Measurements from ENCODE around the gene NYAP2. TPM values are rescaled to one million over a fixed set of nuclear protein-coding genes. Genes with fewer than 3 reads are reported as not detected.

NYAP2 gene
- total RNA-seq, 4 donors from 2014 or later, result 0.09 to 0.61 (median 0.18) TPM; not detected in 1

DNA sequence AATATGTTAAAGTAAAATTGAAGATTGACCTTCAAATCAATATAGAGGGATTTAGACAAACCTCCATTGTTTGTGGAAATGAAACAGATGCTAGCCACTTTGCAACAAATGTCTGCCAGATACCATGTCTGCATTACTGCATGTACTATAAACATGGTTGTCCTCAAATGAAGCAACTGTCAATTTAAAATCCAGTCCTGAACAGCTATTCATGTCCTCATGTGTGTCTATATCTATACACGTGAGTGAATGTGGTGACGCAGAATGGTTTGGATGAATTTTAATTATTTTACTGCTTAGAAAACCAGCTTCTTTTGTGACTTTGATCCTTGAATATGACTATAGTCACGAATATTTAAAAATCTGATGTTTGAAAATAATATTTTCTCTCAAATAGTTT lies 71.5 kb downstream of the NYAP2 start:
- Histone ChIP-seq H3K9me3 (no peaks in the 10 kb centered on the region), H3K27me3 (no peaks in the 10 kb centered on the region), H3K36me3 (no peaks in the 10 kb centered on the region), H3K4me1 (peaks cover 0 to 10% (median 0%) of the 10 kb centered on the region in 3 donors), H3K4me3 (no peak overlapping the region), H3K27ac (no peak overlapping the region)
- intact Hi-C loops (cut with DNase I), result no loop called here
- TF ChIP-seq, protein P1, sequence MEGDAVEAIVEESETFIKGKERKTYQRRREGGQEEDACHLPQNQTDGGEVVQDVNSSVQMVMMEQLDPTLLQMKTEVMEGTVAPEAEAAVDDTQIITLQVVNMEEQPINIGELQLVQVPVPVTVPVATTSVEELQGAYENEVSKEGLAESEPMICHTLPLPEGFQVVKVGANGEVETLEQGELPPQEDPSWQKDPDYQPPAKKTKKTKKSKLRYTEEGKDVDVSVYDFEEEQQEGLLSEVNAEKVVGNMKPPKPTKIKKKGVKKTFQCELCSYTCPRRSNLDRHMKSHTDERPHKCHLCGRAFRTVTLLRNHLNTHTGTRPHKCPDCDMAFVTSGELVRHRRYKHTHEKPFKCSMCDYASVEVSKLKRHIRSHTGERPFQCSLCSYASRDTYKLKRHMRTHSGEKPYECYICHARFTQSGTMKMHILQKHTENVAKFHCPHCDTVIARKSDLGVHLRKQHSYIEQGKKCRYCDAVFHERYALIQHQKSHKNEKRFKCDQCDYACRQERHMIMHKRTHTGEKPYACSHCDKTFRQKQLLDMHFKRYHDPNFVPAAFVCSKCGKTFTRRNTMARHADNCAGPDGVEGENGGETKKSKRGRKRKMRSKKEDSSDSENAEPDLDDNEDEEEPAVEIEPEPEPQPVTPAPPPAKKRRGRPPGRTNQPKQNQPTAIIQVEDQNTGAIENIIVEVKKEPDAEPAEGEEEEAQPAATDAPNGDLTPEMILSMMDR (IDR thresholded peaks at IDR 0.05), result no peak
- no peak for TF ChIP-seq POLR2A (IDR thresholded peaks at IDR 0.05)
- 56 to 68% methylated on average over 3 of the region's 3 CpGs for WGBS, 2 donors
- no peak for DNase-seq

DNA sequence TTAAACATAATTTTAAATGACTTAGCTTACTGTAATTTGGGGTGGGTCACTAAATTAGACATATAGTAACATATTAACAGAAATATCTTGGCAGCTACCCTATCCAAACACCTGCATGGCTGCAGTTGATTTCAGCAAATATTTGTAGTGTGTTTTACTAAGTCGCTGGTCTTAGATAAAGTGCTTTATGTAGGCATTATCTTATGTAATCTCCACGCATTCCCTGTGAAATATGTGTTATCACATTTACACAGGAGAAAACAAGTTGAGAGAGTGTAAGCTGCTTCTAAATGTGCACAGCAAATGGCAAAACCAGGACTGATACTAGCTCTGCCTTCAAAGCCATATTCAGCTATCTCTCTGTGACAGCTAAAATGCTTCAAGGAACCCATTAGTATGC lies 72.0 kb downstream of the NYAP2 start:
- Histone ChIP-seq H3K27me3 (no peaks in the 10 kb centered on the region), H3K4me3 (no peak overlapping the region), H3K4me1 (peaks cover 0 to 10% (median 0%) of the 10 kb centered on the region in 3 donors), H3K36me3 (no peaks in the 10 kb centered on the region), H3K9me3 (no peaks in the 10 kb centered on the region), H3K27ac (no peak overlapping the region)
- DNase-seq, result no peak
- intact Hi-C loops (cut with DNase I), result no loop called here
- 39 to 60% methylated on average over 2 of the region's 2 CpGs for WGBS, 2 donors
- TF ChIP-seq, protein P1 (IDR thresholded peaks at IDR 0.05), result no peak
- no peak for TF ChIP-seq POLR2A (IDR thresholded peaks at IDR 0.05)

DNA sequence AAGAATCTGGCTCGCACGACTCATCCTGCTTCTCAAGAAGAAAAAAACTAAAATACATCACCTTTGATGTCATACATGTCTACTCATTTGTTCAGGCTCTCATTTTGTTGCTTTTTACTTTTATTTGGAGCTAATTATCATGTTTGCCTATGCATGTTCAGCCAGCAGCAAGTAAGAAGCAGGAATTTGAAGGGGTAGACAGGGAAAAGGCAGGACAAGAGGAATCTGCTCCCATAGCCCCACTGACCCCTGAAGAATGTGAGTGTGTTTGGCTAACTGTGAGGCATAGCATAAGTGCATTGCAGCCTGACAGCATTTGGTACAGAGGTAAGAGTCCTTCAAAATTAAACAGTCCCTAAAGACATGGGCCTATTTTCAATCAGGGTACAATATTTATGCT lies 72.7 kb downstream of the NYAP2 start:
- no peak for TF ChIP-seq POLR2A (IDR thresholded peaks at IDR 0.05)
- TF ChIP-seq, protein P1 (IDR thresholded peaks at IDR 0.05), result no peak
- WGBS, 2 donors, result 43 to 56% methylated on average over 2 of the region's 2 CpGs
- no peak overlapping the region for H3K27ac ChIP-seq
- peaks cover 0 to 4% (median 0%) of the 10 kb centered on the region in 3 donors for H3K4me1 ChIP-seq
- H3K27me3 ChIP-seq, result no peaks in the 10 kb centered on the region
- no peak for DNase-seq
- H3K9me3 ChIP-seq, result no peaks in the 10 kb centered on the region
- intact Hi-C loops (cut with DNase I), result no loop called here
- H3K4me3 ChIP-seq, result no peak overlapping the region
- no peaks in the 10 kb centered on the region for H3K36me3 ChIP-seq

DNA sequence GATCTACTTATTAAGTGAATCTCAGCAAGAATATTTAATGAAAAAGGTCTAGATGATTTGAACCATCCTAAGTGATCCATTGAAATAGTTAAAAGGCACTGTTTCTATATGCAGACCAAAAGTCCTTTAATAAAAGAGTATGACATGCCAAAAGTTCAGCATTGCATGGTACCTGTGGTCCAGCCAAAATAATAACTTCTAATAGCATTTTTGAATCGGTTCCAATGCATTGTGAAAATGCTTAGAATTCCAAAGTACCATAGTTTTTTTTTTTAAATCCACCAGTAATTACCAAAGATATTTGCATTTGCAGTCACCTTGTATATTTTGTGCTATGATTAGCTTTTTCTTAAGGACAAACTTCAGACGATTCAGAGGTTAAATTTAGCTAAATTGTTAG lies 79.9 kb downstream of the NYAP2 start:
- H3K4me3 ChIP-seq, result no peak overlapping the region
- H3K27ac ChIP-seq, result no peak overlapping the region
- DNase-seq, result no peak
- WGBS, 2 donors, result 55 to 64% methylated on average over 2 of the region's 2 CpGs
- no peaks in the 10 kb centered on the region for H3K27me3 ChIP-seq
- no peaks in the 10 kb centered on the region for H3K4me1 ChIP-seq
- intact Hi-C loops (cut with DNase I), result no loop called here
- H3K9me3 ChIP-seq, result no peaks in the 10 kb centered on the region
- TF ChIP-seq, protein P1 (IDR thresholded peaks at IDR 0.05), result no peak
- TF ChIP-seq POLR2A (IDR thresholded peaks at IDR 0.05), result no peak
- H3K36me3 ChIP-seq, result no peaks in the 10 kb centered on the region

DNA sequence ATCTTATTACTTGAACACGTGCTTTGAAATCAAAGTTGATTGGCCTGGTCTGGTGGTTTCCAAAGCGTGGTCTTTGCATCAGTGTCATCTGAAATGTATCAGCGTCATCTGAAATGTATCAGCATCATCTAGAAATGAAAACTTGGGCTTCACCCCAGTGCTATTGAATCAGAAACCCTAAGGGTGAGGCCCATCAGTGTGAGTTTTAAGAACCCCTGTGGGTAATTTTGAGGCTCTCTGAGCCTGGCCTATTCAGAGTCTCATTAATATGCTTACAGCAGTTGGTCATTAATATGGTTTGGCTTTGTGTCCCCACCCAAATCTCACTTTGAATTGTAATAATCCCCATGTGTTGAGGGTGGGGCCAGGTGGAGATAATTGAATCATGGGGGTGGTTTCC lies 85.2 kb downstream of the NYAP2 start:
- H3K27me3 ChIP-seq, result no peaks in the 10 kb centered on the region
- H3K27ac ChIP-seq, result no peak overlapping the region
- intact Hi-C loops (cut with DNase I), result no loop called here
- H3K4me3 ChIP-seq, result no peak overlapping the region
- DNase-seq, result no peak
- no peaks in the 10 kb centered on the region for H3K9me3 ChIP-seq
- 81 to 84% methylated on average over 3 of the region's 3 CpGs for WGBS, 2 donors
- H3K4me1 ChIP-seq, result no peaks in the 10 kb centered on the region
- H3K36me3 ChIP-seq, result no peaks in the 10 kb centered on the region
- no peak for TF ChIP-seq POLR2A (IDR thresholded peaks at IDR 0.05)
- TF ChIP-seq, protein P1 (IDR thresholded peaks at IDR 0.05), result no peak
